ENCODE results near the gene RPUSD3. TPM values are rescaled to one million over a fixed set of nuclear protein-coding genes. Genes with fewer than 3 reads are reported as not detected.

Gene RPUSD3
- total and polyA plus RNA-seq, 9 of the 15 experiments (the other 6 are each of a cell fraction or from before 2014, with no cell fraction given) = 13.8 to 99.0 (median 59.3) TPM

DNA sequence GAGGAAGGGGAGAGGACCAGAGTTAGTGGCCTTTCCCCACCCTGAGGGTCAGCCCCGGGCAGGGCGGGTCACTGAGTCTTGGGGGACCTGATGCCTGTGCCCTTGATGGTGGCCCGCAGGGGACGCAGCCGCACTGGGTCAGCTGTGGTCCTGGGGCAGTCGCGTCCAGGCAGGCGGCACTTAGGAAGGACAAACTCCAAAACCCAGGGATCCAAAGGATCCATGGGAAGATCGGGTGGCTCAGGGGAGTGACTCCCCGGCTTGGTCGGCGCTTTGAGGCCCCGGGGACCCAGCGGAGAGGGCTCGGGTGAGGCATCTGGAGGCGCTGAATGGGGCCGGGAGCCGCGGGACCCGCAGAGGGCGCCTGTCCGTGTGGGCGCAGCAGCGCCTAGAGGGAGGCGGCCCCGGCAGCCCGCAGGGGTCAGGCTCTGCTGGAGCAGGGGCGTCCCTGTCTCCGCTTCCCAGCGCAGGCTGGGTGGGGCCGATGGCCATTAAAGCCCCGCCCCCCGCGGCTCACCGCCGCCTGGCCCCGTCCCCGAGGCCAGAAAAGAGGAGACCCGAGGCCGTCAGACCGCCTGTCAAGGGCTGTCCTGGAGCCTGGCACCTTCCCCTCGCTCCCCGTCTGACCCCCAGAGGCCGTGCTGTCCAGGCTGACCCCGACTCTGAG, 18.7 kb upstream of the RPUSD3 start (continued):
- TF ChIP-seq, protein P1, sequence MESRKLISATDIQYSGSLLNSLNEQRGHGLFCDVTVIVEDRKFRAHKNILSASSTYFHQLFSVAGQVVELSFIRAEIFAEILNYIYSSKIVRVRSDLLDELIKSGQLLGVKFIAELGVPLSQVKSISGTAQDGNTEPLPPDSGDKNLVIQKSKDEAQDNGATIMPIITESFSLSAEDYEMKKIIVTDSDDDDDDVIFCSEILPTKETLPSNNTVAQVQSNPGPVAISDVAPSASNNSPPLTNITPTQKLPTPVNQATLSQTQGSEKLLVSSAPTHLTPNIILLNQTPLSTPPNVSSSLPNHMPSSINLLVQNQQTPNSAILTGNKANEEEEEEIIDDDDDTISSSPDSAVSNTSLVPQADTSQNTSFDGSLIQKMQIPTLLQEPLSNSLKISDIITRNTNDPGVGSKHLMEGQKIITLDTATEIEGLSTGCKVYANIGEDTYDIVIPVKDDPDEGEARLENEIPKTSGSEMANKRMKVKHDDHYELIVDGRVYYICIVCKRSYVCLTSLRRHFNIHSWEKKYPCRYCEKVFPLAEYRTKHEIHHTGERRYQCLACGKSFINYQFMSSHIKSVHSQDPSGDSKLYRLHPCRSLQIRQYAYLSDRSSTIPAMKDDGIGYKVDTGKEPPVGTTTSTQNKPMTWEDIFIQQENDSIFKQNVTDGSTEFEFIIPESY (CRISPR knock-in tag; IDR thresholded peaks at IDR 0.05) = peak; percentile 82
- TF ChIP-seq BHLHE40 (IDR thresholded peaks at IDR 0.05; ENCODE audit: low read length) = peak; percentile 49; the same call in 1 of the 2 replicates
- TF ChIP-seq, protein P2, sequence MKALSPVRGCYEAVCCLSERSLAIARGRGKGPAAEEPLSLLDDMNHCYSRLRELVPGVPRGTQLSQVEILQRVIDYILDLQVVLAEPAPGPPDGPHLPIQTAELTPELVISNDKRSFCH (CRISPR knock-in tag; IDR thresholded peaks at IDR 0.05) = no peak
- TF ChIP-seq, protein P2 (tag; IDR thresholded peaks at IDR 0.05) = 0 out of 2 replicates have a peak, but pooled peaks have one; percentile 37
- TF ChIP-seq PHF20 (IDR thresholded peaks at IDR 0.05; ENCODE audit: partially characterized antibody) = peak; percentile 83
- no peak for TF ChIP-seq CREBBP (IDR thresholded peaks at IDR 0.05; ENCODE audit: low read depth, low read length)
- no peak for TF ChIP-seq TCF7 (IDR thresholded peaks at IDR 0.05; ENCODE audit: borderline replicate concordance)
- TF ChIP-seq HMG20B (CRISPR knock-in tag; IDR thresholded peaks at IDR 0.05) = no peak
- TF ChIP-seq DNMT1 (IDR thresholded peaks at IDR 0.05) = peak; percentile 37; the same call in 1 of the 2 replicates
- TF ChIP-seq, protein P3, sequence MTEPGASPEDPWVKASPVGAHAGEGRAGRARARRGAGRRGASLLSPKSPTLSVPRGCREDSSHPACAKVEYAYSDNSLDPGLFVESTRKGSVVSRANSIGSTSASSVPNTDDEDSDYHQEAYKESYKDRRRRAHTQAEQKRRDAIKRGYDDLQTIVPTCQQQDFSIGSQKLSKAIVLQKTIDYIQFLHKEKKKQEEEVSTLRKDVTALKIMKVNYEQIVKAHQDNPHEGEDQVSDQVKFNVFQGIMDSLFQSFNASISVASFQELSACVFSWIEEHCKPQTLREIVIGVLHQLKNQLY (CRISPR knock-in tag; conservative IDR thresholded peaks at IDR 0.05) = 0 out of 4 replicates have a peak, but pooled peaks of 1 of the 2 experiments have one; percentile 17
- TF ChIP-seq POLR2H (tag; IDR thresholded peaks at IDR 0.05; ENCODE audit: low read depth) = no peak
- 0 out of 2 replicates have a peak, but pooled peaks have one; percentile 33 for TF ChIP-seq KLF16 (IDR thresholded peaks at IDR 0.05)
- peak; percentile 79; the same call in 1 of the 2 replicates for TF ChIP-seq RBM34 (IDR thresholded peaks at IDR 0.05; ENCODE audit: borderline replicate concordance, insufficient read depth, low read length)
- TF ChIP-seq, protein P4, sequence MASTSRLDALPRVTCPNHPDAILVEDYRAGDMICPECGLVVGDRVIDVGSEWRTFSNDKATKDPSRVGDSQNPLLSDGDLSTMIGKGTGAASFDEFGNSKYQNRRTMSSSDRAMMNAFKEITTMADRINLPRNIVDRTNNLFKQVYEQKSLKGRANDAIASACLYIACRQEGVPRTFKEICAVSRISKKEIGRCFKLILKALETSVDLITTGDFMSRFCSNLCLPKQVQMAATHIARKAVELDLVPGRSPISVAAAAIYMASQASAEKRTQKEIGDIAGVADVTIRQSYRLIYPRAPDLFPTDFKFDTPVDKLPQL (IDR thresholded peaks at IDR 0.05; ENCODE audit: extremely low read depth, insufficient read length) = no peak
- no peak for TF ChIP-seq ZNF134 (CRISPR knock-in tag; conservative IDR thresholded peaks at IDR 0.05)
- no peak for TF ChIP-seq MAFK (IDR thresholded peaks at IDR 0.05; ENCODE audit: low read length)
- TF ChIP-seq BDP1 (IDR thresholded peaks at IDR 0.05; ENCODE audit: insufficient read depth, insufficient read length) = no peak
- TF ChIP-seq SREBF1 (IDR thresholded peaks at IDR 0.05; ENCODE audit: borderline replicate concordance, low read depth, low read length) = no peak
- no peak for TF ChIP-seq HDAC8 (tag; IDR thresholded peaks at IDR 0.05)
- TF ChIP-seq TAF9B (IDR thresholded peaks at IDR 0.05; ENCODE audit: partially characterized antibody) = no peak
- TF ChIP-seq, protein P5, sequence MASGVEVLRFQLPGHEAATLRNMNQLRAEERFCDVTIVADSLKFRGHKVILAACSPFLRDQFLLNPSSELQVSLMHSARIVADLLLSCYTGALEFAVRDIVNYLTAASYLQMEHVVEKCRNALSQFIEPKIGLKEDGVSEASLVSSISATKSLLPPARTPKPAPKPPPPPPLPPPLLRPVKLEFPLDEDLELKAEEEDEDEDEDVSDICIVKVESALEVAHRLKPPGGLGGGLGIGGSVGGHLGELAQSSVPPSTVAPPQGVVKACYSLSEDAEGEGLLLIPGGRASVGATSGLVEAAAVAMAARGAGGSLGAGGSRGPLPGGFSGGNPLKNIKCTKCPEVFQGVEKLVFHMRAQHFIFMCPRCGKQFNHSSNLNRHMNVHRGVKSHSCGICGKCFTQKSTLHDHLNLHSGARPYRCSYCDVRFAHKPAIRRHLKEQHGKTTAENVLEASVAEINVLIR (CRISPR knock-in tag; IDR thresholded peaks at IDR 0.05) = no peak
- TF ChIP-seq ZNF57 (CRISPR knock-in tag; IDR thresholded peaks at IDR 0.05) = peak; percentile 67; the same call in 1 of the 2 replicates

All from K562 (cell line).